ENCODE results near the gene CALM3. TPM values are rescaled to one million over a fixed set of nuclear protein-coding genes. Genes with fewer than 3 reads are reported as not detected.
A peak's percentile ranks its signal among the peaks of the same experiment; 100 is the strongest.

The CALM3 gene
- total and polyA plus RNA-seq, 2 of the 4 experiments (the other 2 are of a cell fraction): 91.6 to 501 TPM

DNA sequence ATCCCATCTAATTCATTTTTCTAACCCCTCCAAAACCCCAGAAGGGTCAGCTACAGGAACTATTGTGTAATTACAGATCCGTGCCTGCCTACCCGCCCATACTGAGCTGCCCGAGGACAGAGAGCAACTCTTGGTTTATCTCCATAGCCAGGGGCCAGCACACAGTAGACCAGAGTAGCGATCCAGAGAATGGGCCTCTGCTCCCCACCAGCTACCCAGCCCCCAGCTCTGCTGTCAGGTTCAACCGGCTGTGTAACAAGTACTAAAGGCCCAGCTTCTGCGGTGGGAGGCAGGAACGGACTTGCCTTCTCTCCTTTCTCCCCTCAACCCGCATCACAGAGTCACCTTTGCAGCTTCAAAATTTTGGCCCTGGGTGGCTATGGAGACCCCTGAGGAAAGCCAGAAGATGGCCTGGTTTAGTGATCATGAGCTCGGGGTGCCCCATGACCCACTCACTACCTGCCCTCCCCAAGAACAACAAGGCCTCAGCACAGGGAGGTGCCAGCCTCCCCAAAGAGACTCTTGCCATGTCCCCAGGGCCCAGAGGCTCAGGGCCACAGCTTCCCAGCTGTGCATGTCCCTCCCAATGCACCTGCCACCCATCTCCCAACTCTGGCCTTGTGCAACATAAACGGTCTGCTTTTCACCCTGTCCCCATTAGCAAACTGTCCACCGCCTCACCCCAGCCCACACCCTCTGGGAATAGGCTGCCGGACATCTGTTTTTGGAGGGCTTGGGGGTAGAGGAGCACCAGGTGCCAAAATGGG, 5.7 kb downstream of the CALM3 start:
- no peak for DNase-seq
- dilution Hi-C loops (cut with HindIII; ENCODE audit: low sequenced_read_pairs, unreplicated experiment): no loop called here
- Histone ChIP-seq H3K4me2 (ENCODE audit: low read depth, low read length) (no peak overlapping the region), H3K27ac (ENCODE audit: insufficient read depth, low read length) (no peak overlapping the region), H3K79me1 (ENCODE audit: low read depth in 1 of 2, low read length in 2 of 2) (peaks cover 3 to 72% of the 10 kb centered on the region in 2 experiments; a peak in 3 of 4 replicates), H3K56ac (ENCODE audit: extremely low read depth, insufficient read depth, low read length) (no peak overlapping the region), H3K23ac (ENCODE audit: low read depth, low read length) (no peak overlapping the region), H2BK20ac (ENCODE audit: low read depth, low read length) (no peak overlapping the region), H3K9me1 (ENCODE audit: insufficient read depth, low read length) (peaks cover 10% of the 10 kb centered on the region; the same call in 1 of the 2 replicates), H4K20me1 (ENCODE audit: insufficient read depth, low read length) (peaks cover 70% of the 10 kb centered on the region), H4K91ac (ENCODE audit: insufficient read depth, low read depth, low read length) (no peak overlapping the region), H4K8ac (ENCODE audit: low read depth in 2 of 2, low read length in 2 of 2) (no peak overlapping the region), H2BK120ac (ENCODE audit: low read depth, low read length) (no peak overlapping the region), H2AFZ (replicated peaks; ENCODE audit: low read length, poor library complexity) (peak overlapping the region; percentile 10), H2BK5ac (ENCODE audit: low read depth, low read length, poor library complexity, severe bottlenecking) (no peak overlapping the region), H3K4me3 (ENCODE audit: insufficient read depth, low read depth, low read length) (no peak overlapping the region), H3K27me3 (ENCODE audit: control insufficient read depth, insufficient read depth, low read length) (no peaks in the 10 kb centered on the region), H3K36me3 (ENCODE audit: control insufficient read depth, insufficient read depth, low read length) (peaks cover 55% of the 10 kb centered on the region), H3K4ac (ENCODE audit: low read depth, low read length) (no peak overlapping the region), H2BK15ac (ENCODE audit: low read depth, low read length) (no peak overlapping the region), H3K9me3 (ENCODE audit: control insufficient read depth, insufficient read depth, low read length) (no peaks in the 10 kb centered on the region), H2AK5ac (ENCODE audit: low read depth, low read length) (no peak overlapping the region), H3K9ac (ENCODE audit: low read depth, low read length) (no peak overlapping the region), H3K14ac (replicated peaks; ENCODE audit: low read depth, low read length) (no peak overlapping the region), H4K5ac (ENCODE audit: low read depth, low read length) (no peak overlapping the region), H2AK9ac (replicated peaks; ENCODE audit: low read depth, low read length, poor library complexity) (no peak overlapping the region), H3K18ac (ENCODE audit: low read depth, low read length) (no peak overlapping the region), H3K4me1 (ENCODE audit: control insufficient read depth, insufficient read depth, low read length) (peaks cover 15% of the 10 kb centered on the region)
- WGBS, 2 experiments (ENCODE audit: extremely low coverage in 2 of 2, insufficient read length in 1 of 2): 100% methylated on average over 4 of the region's 12 CpGs; no CpG with 5 or more reads in 1 of the 2 experiments
- ATAC-seq (ENCODE audit: low read depth): no peak
- in situ Hi-C loops (cut with MboI; ENCODE audit: low sequenced_read_pairs): no loop called here
- intact Hi-C loops (cut with micrococcal nuclease): no loop called here
- no TSS peak for BruUV-seq (replicated peaks)
- ChIA-PET CTCF (no interaction called here), POLR2A (ENCODE audit: unreplicated experiment) (no interaction called here)
- TF ChIP-seq MXI1 (IDR thresholded peaks at IDR 0.05; ENCODE audit: borderline replicate concordance, low read depth, low read length) (no peak), SMC3 (IDR thresholded peaks at IDR 0.05; ENCODE audit: low read depth, low read length) (no peak), CEBPB (IDR thresholded peaks at IDR 0.05; ENCODE audit: low read depth, low read length) (no peak), MAFK (IDR thresholded peaks at IDR 0.05; ENCODE audit: low read depth, low read length) (no peak), BHLHE40 (IDR thresholded peaks at IDR 0.05; ENCODE audit: low read depth, low read length) (no peak), CHD1 (IDR thresholded peaks at IDR 0.05; ENCODE audit: low read depth, low read length) (no peak), NFE2L2 (IDR thresholded peaks at IDR 0.05; ENCODE audit: low read depth, low read length) (no peak)
- TF ChIP-seq, protein P1, sequence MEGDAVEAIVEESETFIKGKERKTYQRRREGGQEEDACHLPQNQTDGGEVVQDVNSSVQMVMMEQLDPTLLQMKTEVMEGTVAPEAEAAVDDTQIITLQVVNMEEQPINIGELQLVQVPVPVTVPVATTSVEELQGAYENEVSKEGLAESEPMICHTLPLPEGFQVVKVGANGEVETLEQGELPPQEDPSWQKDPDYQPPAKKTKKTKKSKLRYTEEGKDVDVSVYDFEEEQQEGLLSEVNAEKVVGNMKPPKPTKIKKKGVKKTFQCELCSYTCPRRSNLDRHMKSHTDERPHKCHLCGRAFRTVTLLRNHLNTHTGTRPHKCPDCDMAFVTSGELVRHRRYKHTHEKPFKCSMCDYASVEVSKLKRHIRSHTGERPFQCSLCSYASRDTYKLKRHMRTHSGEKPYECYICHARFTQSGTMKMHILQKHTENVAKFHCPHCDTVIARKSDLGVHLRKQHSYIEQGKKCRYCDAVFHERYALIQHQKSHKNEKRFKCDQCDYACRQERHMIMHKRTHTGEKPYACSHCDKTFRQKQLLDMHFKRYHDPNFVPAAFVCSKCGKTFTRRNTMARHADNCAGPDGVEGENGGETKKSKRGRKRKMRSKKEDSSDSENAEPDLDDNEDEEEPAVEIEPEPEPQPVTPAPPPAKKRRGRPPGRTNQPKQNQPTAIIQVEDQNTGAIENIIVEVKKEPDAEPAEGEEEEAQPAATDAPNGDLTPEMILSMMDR (conservative IDR thresholded peaks at IDR 0.05; ENCODE audit: low read depth, low read length): no peak
- TF ChIP-seq, protein P2, sequence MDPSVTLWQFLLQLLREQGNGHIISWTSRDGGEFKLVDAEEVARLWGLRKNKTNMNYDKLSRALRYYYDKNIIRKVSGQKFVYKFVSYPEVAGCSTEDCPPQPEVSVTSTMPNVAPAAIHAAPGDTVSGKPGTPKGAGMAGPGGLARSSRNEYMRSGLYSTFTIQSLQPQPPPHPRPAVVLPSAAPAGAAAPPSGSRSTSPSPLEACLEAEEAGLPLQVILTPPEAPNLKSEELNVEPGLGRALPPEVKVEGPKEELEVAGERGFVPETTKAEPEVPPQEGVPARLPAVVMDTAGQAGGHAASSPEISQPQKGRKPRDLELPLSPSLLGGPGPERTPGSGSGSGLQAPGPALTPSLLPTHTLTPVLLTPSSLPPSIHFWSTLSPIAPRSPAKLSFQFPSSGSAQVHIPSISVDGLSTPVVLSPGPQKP (IDR thresholded peaks at IDR 0.05; ENCODE audit: borderline replicate concordance, low read depth, low read length): no peak

Data from IMR-90 (cell line).